GM23338 (cell line): ENCODE measurements around the gene ZNF100. TPM values are rescaled to one million over a fixed set of nuclear protein-coding genes. Genes with fewer than 3 reads are reported as not detected.
"Not testable (repeated sequence)": the region's sequence is repeated elsewhere in the genome, so short reads cannot be mapped to it uniquely, and the experiment has no call there.

ENCODE experiments used
- ATAC-seq: fragments of 200-7000 bp; cut with Tn5 transposase; 3 replicates; pipeline ENCODE4 v1.9.1; 2020
- DNase-seq: peaks from one replicate; pipeline ENCODE4 v3.0.0-alpha.2; 2015; ENCODE audit warnings: low spot score
- H2AFZ ChIP-seq: fragments of 200-600 bp; sonication (generic); 2 replicates; pipeline ENCODE4 v1.8.0; 2016; ENCODE audit warnings: antibody characterized with exemption, mild to moderate bottlenecking, moderate library complexity
- H3F3A ChIP-seq: fragments of 200-600 bp; sonication (generic); replicated peaks from 2 replicates; pipeline ENCODE4 v1.8.0; 2017; ENCODE audit warnings: antibody characterized with exemption, mixed run types, low read depth
- H3K27ac ChIP-seq: fragments of 200-600 bp; sonication (generic); 2 replicates; pipeline ENCODE4 v1.6.1; 2016; ENCODE audit warnings: low read depth
- H3K27me3 ChIP-seq: fragments of 200-600 bp; sonication (generic); 2 replicates; pipeline ENCODE4 v1.8.0; 2016; ENCODE audit warnings: mild to moderate bottlenecking, mixed run types, moderate library complexity; ENCODE audit not compliant: insufficient read depth
- H3K36me3 ChIP-seq: fragments of 200-600 bp; sonication (generic); 2 replicates; pipeline ENCODE4 v1.8.0; 2016; ENCODE audit warnings: mild to moderate bottlenecking; ENCODE audit not compliant: insufficient read depth
- H3K4me1 ChIP-seq: fragments of 200-600 bp; sonication (generic); 2 replicates; pipeline ENCODE4 v1.8.0; 2016; ENCODE audit warnings: mild to moderate bottlenecking, moderate library complexity; ENCODE audit not compliant: insufficient read depth
- H3K4me2 ChIP-seq: fragments of 200-600 bp; sonication (generic); 2 replicates; pipeline ENCODE4 v1.7.1; 2017; ENCODE audit warnings: mixed run types
- H3K4me3 ChIP-seq: fragments of 200-600 bp; sonication (generic); 2 replicates; pipeline ENCODE4 v1.6.1; 2016; ENCODE audit warnings: mixed run types
- H3K79me2 ChIP-seq: fragments of 200-600 bp; sonication (generic); replicated peaks from 2 replicates; pipeline ENCODE4 v1.8.0; 2017; ENCODE audit warnings: mild to moderate bottlenecking; ENCODE audit not compliant: insufficient read depth
- H3K9me2 ChIP-seq: fragments of 200-600 bp; sonication (generic); 2 replicates; pipeline ENCODE4 v1.8.0; 2017; ENCODE audit not compliant: insufficient read depth
- H4K20me1 ChIP-seq: fragments of 200-600 bp; sonication (generic); replicated peaks from 2 replicates; pipeline ENCODE4 v1.8.0; 2017; ENCODE audit warnings: mild to moderate bottlenecking; ENCODE audit not compliant: insufficient read depth
- H3K27ac Mint-ChIP-seq: 2 replicates; pipeline ENCODE4 v1.8.0; 2020; ENCODE audit warnings: inconsistent platforms, mild to moderate bottlenecking, moderate library complexity, mixed read lengths
- H3K27me3 Mint-ChIP-seq: 3 replicates; pipeline ENCODE4 v1.8.0; 2022; ENCODE audit warnings: low read depth, mild to moderate bottlenecking, moderate library complexity, mixed read lengths, inconsistent platforms; ENCODE audit not compliant: insufficient read depth, poor library complexity
- H3K36me3 Mint-ChIP-seq: 3 replicates; pipeline ENCODE4 v1.8.0; 2021; ENCODE audit warnings: low read depth, mild to moderate bottlenecking, inconsistent platforms, moderate library complexity, mixed read lengths
- H3K4me1 Mint-ChIP-seq: 3 replicates; pipeline ENCODE4 v1.8.0; 2020; ENCODE audit warnings: mild to moderate bottlenecking, inconsistent platforms, mixed read lengths
- H3K4me3 Mint-ChIP-seq: 3 replicates; pipeline ENCODE4 v1.8.0; 2021; ENCODE audit warnings: moderate library complexity, mild to moderate bottlenecking, inconsistent platforms, mixed read lengths
- H3K9me3 Mint-ChIP-seq: 3 replicates; pipeline ENCODE4 v1.8.0; 2020; ENCODE audit warnings: moderate library complexity, mild to moderate bottlenecking, inconsistent platforms, mixed read lengths
- CREB1 ChIP-seq: fragments of 250-450 bp; sonication (Bioruptor Pico); IDR thresholded peaks from 2 replicates; pipeline ENCODE4 v1.5.0; 2020; ENCODE audit warnings: low read depth, mild to moderate bottlenecking, moderate library complexity
- ETS1 ChIP-seq: IDR thresholded peaks from 2 replicates; pipeline ENCODE4 v1.6.1; 2016; ENCODE audit warnings: antibody characterized with exemption
- NANOG ChIP-seq: IDR thresholded peaks from 2 replicates; pipeline ENCODE4 v1.6.1; 2016; ENCODE audit warnings: antibody characterized with exemption, borderline replicate concordance
- POLR2AphosphoS5 ChIP-seq: IDR thresholded peaks from 2 replicates; pipeline ENCODE4 v1.6.1; 2016; ENCODE audit warnings: antibody characterized with exemption, low read depth
- REST ChIP-seq: IDR thresholded peaks from one replicate; pipeline ENCODE4 v1.6.1; 2018; ENCODE audit warnings: antibody characterized with exemption; ENCODE audit not compliant: unreplicated experiment
- STAT1 ChIP-seq: IDR thresholded peaks from one replicate; pipeline ENCODE4 v1.6.1; 2016; ENCODE audit warnings: antibody characterized with exemption; ENCODE audit not compliant: unreplicated experiment
- ZNF114 ChIP-seq: fragments of 250-450 bp; sonication (Bioruptor Pico); IDR thresholded peaks from 2 replicates; pipeline ENCODE4 v1.5.0; 2020; ENCODE audit warnings: mild to moderate bottlenecking, moderate library complexity
- ZNF331 ChIP-seq: fragments of 250-450 bp; sonication (Bioruptor Pico); IDR thresholded peaks from 2 replicates; pipeline ENCODE4 v1.5.0; 2020; ENCODE audit warnings: low read depth, mild to moderate bottlenecking, moderate library complexity
- polyA plus RNA-seq: library from polyadenylated mRNA; unstranded; fragments of >200 nt; fragmentation: Nextera tagmentation; extraction: Ambion mirVana; gene quantifications from 2 replicates; pipeline ENCODE4 v1.2.1, GENCODE V29; 2016
- total RNA-seq: library from RNA; depleted of rRNA; stranded (reverse); fragments of >200 nt; shearing (Covaris generic); gene quantifications from 2 replicates; pipeline ENCODE4 v1.2.3, GENCODE V29; 2014
- TF ChIP-seq, protein P1 (sequence below), 2 experiments: fragments of 200-600 bp in 1 of 2; sonication (generic) in 1 of 2; conservative IDR thresholded peaks; 2 replicates each; pipeline versions ENCODE4 v1.5.1 to v1.6.1; 2016 to 2017; ENCODE audit warnings: antibody characterized with exemption in 2 of 2, low read depth in 2 of 2, mild to moderate bottlenecking in 2 of 2, moderate library complexity in 1 of 2

ZNF100 gene
- total and polyA plus RNA-seq, 2 experiments from 2014 or later: 10.0 to 25.1 TPM

GRCh38 chr19:21758296-21758695, 9.1 kb downstream of the ZNF100 start:
- Histone ChIP-seq H3K79me2 (peaks cover 63% of the 10 kb centered on the region), H3K4me1 (no peaks in the 10 kb centered on the region), H3K27me3 (no peaks in the 10 kb centered on the region), H3K27ac (no peak overlapping the region), H3K9me2 (no peaks in the 10 kb centered on the region), H3K4me2 (no peak overlapping the region), H3F3A (no peaks in the 10 kb centered on the region), H4K20me1 (peaks cover 20% of the 10 kb centered on the region), H2AFZ (no peak overlapping the region), H3K36me3 (peaks cover 24% of the 10 kb centered on the region), H3K4me3 (no peak overlapping the region)
- TF ChIP-seq, protein P1, sequence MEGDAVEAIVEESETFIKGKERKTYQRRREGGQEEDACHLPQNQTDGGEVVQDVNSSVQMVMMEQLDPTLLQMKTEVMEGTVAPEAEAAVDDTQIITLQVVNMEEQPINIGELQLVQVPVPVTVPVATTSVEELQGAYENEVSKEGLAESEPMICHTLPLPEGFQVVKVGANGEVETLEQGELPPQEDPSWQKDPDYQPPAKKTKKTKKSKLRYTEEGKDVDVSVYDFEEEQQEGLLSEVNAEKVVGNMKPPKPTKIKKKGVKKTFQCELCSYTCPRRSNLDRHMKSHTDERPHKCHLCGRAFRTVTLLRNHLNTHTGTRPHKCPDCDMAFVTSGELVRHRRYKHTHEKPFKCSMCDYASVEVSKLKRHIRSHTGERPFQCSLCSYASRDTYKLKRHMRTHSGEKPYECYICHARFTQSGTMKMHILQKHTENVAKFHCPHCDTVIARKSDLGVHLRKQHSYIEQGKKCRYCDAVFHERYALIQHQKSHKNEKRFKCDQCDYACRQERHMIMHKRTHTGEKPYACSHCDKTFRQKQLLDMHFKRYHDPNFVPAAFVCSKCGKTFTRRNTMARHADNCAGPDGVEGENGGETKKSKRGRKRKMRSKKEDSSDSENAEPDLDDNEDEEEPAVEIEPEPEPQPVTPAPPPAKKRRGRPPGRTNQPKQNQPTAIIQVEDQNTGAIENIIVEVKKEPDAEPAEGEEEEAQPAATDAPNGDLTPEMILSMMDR (conservative IDR thresholded peaks at IDR 0.05; ENCODE audit: low read depth in 2 of 2): peak; percentile 10 to 31; a peak in 1 of 4 replicates
- TF ChIP-seq ZNF114 (CRISPR knock-in tag): no peak
- Mint-ChIP-seq H3K4me1 (no peaks in the 10 kb centered on the region), H3K27ac (no peak overlapping the region), H3K4me3 (no peak overlapping the region), H3K9me3 (peaks cover 11% of the 10 kb centered on the region; the same call in 2 of the 3 replicates), H3K27me3 (peaks cover 5% of the 10 kb centered on the region), H3K36me3 (peaks cover 92% of the 10 kb centered on the region)
- no peak for DNase-seq
- ATAC-seq: no peak

DNA sequence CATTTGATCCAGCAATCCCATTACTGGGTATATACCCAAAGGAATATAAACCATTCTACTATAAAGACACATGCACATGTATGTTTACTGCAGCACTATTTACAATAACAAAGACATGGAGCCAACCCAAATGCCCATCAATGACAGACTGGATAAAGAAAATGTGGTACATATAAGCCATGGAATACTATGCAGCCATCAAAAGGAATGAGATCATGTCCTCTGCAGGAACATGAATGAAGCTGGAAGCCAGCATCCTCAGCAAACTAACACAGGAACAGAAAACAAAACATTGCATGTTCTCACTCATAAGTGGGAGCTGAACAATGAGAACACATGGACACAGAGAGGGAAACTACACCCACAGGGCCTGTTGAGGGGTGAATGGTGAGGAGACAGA, 11.8 kb downstream of the ZNF100 start:
- not testable (repeated sequence) for H3K4me3 ChIP-seq, H3K4me1 ChIP-seq, H3K4me1 Mint-ChIP-seq, H3K27me3 ChIP-seq, H3K9me3 Mint-ChIP-seq, H3K9me2 ChIP-seq, H3K4me2 ChIP-seq, H3K27ac Mint-ChIP-seq, H3K27ac ChIP-seq, DNase-seq, ATAC-seq, H2AFZ ChIP-seq, H3K4me3 Mint-ChIP-seq, H3K27me3 Mint-ChIP-seq, H3F3A ChIP-seq
- H3K36me3 ChIP-seq: peaks cover 28% of the 10 kb centered on the region
- peaks cover 16% of the 10 kb centered on the region for H4K20me1 ChIP-seq
- H3K79me2 ChIP-seq: peaks cover 79% of the 10 kb centered on the region
- peaks cover 90% of the 10 kb centered on the region for H3K36me3 Mint-ChIP-seq

DNA sequence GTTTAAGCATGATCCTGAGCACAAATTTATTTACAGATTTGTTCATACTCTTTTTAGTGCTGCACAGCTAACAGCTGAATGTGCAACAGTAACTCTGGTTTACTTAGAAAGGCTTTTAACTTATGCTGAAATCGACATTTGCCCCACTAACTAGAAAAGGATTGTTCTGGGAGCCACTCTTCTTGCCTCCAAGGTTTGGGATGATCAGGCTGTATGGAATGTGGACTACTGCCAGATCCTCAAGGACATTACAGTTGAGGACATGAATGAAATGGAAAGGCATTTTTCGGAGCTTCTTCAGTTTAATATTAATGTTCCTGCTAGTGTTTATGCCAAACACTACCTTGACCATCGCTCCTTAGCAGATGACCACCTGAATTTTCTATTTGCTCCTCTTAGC, 16.0 kb downstream of the ZNF100 start:
- peaks cover 19% of the 10 kb centered on the region for H3K36me3 ChIP-seq
- TF ChIP-seq ZNF331 (CRISPR knock-in tag) (no peak), ETS1 (no peak), STAT1 (no peak), POLR2AphosphoS5 (no peak), REST (no peak), NANOG (no peak), CREB1 (CRISPR knock-in tag) (no peak)

More for the DNA sequence above, 16.0 kb downstream of the ZNF100 start:
- Histone ChIP-seq H2AFZ (no peak overlapping the region), H3F3A (no peaks in the 10 kb centered on the region), H3K4me2 (no peak overlapping the region), H3K4me3 (no peak overlapping the region), H3K27me3 (no peaks in the 10 kb centered on the region), H3K4me1 (no peaks in the 10 kb centered on the region), H3K79me2 (peaks cover 93% of the 10 kb centered on the region), H3K27ac (no peak overlapping the region), H3K9me2 (no peaks in the 10 kb centered on the region), H4K20me1 (peaks cover 16% of the 10 kb centered on the region)
- no peak overlapping the region for H3K27ac Mint-ChIP-seq
- DNase-seq (no peak), ATAC-seq (no peak)
- H3K27me3 Mint-ChIP-seq: peaks cover 3% of the 10 kb centered on the region
- peaks cover 73% of the 10 kb centered on the region for H3K36me3 Mint-ChIP-seq
- no peaks in the 10 kb centered on the region for H3K4me1 Mint-ChIP-seq
- no peak overlapping the region for H3K4me3 Mint-ChIP-seq
- peaks cover 9% of the 10 kb centered on the region; the same call in 2 of the 3 replicates for H3K9me3 Mint-ChIP-seq
